HUES48 (cell line): ENCODE measurements around the gene ORAI2.

Experiments used
- H3K27ac ChIP-seq: one replicate; pipeline ENCODE4 v1.7.0; 2013; ENCODE audit warnings: low read depth, low read length, inconsistent platforms
- H3K27me3 ChIP-seq: 2 replicates; pipeline ENCODE4 v1.6.1; 2013; ENCODE audit warnings: mild to moderate bottlenecking, low read length; ENCODE audit not compliant: control insufficient read depth, insufficient read depth
- H3K36me3 ChIP-seq: 2 replicates; pipeline ENCODE4 v1.6.1; 2013; ENCODE audit warnings: low read length; ENCODE audit not compliant: control insufficient read depth, insufficient read depth
- H3K4me1 ChIP-seq: 2 replicates; pipeline ENCODE4 v1.6.1; 2013; ENCODE audit warnings: mild to moderate bottlenecking, low read length; ENCODE audit not compliant: control insufficient read depth, insufficient read depth
- H3K4me3 ChIP-seq: 2 replicates; pipeline ENCODE4 v1.5.1; 2013; ENCODE audit warnings: mild to moderate bottlenecking, low read depth, low read length
- H3K9ac ChIP-seq: 2 replicates; pipeline ENCODE4 v1.6.1; 2013; ENCODE audit warnings: mild to moderate bottlenecking, low read depth, low read length, moderate library complexity
- H3K9me3 ChIP-seq: 2 replicates; pipeline ENCODE4 v1.6.1; 2013; ENCODE audit warnings: low read length; ENCODE audit not compliant: control insufficient read depth, insufficient read depth

The ORAI2 gene

DNA sequence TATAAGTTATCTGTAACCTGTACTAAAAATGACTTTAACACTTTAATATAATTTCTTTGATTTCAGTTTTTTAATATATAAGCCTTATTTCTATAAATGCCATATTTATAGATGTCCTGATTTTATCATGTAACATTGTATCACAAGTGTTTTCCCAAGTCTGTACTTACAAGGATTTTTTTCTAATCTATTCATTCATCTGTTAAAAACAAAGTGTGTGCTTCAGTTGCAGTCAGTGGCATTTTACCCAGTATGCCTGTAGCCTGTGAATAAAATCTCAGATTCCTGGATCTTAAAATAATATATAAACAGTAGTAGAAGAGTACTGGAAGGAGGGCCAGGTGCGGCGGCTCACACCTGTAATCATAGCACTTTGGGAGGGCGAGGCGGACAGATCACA lies 19.8 kb upstream of the ORAI2 start:
- Histone ChIP-seq H3K27ac (no peak overlapping the region), H3K4me1 (no peaks in the 10 kb centered on the region), H3K9me3 (no peaks in the 10 kb centered on the region), H3K36me3 (peaks cover 72% of the 10 kb centered on the region), H3K27me3 (no peaks in the 10 kb centered on the region), H3K4me3 (no peak overlapping the region), H3K9ac (no peak overlapping the region)

DNA sequence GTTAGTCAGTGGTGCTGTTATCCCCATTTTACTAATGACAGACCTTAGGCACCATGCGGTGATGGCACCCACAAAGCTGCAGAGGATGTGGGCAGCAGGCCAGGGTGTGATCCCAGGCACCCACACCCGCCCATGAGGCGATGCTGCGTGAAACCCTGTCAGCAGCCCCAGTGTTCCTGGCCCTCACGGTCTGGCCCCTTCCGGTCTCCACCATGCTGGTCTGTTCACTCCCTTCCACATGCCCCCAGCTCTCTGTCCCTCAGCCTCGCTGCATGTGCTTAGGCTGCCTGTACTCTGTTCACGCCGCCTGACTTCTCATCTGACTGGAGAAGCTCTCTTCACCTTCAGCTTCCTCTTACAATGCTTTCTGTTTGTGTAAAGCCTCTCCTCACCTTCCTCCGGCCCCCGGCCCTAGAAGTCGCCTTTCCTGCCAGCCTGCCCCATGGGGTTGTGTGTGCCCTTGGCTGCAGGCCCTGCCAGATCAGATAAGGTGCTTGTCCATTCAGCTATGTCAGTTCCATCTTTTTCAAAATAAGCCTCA lies 17.6 kb upstream of the ORAI2 start:
- H3K4me3 ChIP-seq = no peak overlapping the region
- H3K9ac ChIP-seq = no peak overlapping the region
- H3K27me3 ChIP-seq = no peaks in the 10 kb centered on the region
- no peak overlapping the region for H3K27ac ChIP-seq
- H3K9me3 ChIP-seq = no peaks in the 10 kb centered on the region
- H3K4me1 ChIP-seq = no peaks in the 10 kb centered on the region
- H3K36me3 ChIP-seq = peaks cover 66% of the 10 kb centered on the region

DNA sequence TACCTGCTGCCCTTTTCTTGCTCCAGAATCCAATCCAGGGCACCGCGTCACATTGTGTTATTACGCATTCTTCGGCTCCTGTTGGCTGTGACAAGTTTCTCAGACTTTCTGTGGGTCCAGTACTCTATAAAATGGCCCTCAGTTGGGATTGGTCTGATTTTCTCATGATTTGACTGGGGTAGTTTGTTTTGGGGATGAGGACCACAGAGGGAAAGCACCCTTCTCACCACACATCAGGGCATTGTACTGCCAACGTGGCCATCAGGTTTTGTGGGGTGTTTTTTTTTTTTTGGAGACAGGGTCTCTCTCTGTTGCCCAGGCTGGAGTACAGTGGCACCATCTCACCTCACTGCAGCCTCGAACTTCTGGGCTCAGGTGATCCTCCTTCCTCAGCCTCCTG lies 17.0 kb upstream of the ORAI2 start:
- H3K27me3 ChIP-seq = no peaks in the 10 kb centered on the region
- H3K36me3 ChIP-seq = peaks cover 66% of the 10 kb centered on the region
- H3K9ac ChIP-seq = no peak overlapping the region
- no peaks in the 10 kb centered on the region for H3K9me3 ChIP-seq
- no peak overlapping the region for H3K4me3 ChIP-seq
- no peak overlapping the region for H3K27ac ChIP-seq
- no peaks in the 10 kb centered on the region for H3K4me1 ChIP-seq

DNA sequence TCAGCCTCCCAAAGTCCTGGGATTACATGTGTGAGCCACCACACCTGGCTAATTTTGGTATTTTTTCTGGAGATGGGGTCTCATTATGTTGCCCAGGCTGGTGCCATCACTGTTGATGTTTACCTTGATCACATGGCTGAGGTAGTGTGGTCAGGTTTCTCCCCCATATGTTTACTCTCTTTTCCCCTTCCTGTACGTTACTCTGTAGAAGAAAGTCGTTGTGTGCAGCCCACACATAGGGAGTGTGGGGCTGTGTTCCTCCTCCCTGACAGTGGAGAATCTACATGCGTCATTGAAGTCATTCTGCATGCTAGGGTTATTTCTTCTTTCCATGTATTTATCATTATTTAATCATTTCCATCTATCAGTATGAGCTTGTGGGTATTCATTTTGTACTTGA lies 16.3 kb upstream of the ORAI2 start:
- peaks cover 67% of the 10 kb centered on the region for H3K36me3 ChIP-seq
- no peak overlapping the region for H3K27ac ChIP-seq
- H3K4me1 ChIP-seq = no peaks in the 10 kb centered on the region
- no peak overlapping the region for H3K4me3 ChIP-seq
- H3K27me3 ChIP-seq = no peaks in the 10 kb centered on the region
- H3K9ac ChIP-seq = no peak overlapping the region
- H3K9me3 ChIP-seq = no peaks in the 10 kb centered on the region

DNA sequence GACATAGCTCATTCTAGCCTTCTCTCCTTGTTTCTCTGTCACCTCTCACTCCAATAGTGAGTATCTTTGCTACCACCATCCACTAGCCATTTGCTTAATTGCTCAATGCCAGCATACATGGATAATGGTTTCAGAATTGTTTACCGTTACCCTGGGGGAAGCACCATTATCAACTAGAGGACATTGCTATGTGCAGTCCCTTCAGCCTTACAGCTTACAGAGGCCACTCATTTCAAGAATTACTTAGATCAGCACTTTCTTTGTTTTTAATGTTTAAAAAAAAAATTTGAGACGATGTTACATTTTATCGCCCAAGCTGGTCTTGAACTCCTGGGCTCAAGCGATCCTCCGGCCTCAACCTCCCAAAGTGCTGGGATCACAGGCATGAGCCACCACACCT lies 14.8 kb upstream of the ORAI2 start:
- peaks cover 59% of the 10 kb centered on the region for H3K36me3 ChIP-seq
- no peak overlapping the region for H3K4me3 ChIP-seq
- H3K27me3 ChIP-seq = no peaks in the 10 kb centered on the region
- no peak overlapping the region for H3K27ac ChIP-seq
- H3K4me1 ChIP-seq = no peaks in the 10 kb centered on the region
- H3K9ac ChIP-seq = no peak overlapping the region
- no peaks in the 10 kb centered on the region for H3K9me3 ChIP-seq

DNA sequence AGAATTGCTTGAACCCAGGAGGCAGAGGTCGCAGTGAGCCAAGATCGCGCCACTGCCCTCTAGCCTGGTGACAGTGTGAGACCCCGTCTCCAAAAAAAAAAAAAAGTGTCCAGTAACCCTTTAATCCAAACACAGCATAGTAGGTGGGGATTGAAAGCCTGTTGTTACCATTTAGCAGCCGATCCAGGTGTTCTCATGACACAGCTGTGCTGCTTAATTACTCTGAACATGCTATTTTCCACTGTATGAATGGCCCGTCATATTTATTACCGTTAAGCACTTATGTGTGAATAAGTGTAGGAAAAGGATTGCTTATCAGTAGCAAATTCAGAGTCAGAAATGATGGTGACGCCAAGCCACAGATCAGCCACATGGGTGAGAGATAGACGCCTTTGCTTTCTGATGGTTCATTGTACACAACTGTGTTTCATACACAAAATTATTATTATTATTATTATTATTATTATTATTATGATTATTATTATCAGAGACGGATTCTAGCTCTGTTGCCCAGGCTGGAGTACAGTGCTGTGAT lies 11.6 kb upstream of the ORAI2 start:
- Histone ChIP-seq H3K9ac (no peak overlapping the region), H3K4me1 (peaks cover 3% of the 10 kb centered on the region; the same call in 1 of the 2 replicates), H3K27ac (no peak overlapping the region), H3K36me3 (peaks cover 52% of the 10 kb centered on the region), H3K4me3 (no peak overlapping the region), H3K9me3 (no peaks in the 10 kb centered on the region), H3K27me3 (no peaks in the 10 kb centered on the region)

DNA sequence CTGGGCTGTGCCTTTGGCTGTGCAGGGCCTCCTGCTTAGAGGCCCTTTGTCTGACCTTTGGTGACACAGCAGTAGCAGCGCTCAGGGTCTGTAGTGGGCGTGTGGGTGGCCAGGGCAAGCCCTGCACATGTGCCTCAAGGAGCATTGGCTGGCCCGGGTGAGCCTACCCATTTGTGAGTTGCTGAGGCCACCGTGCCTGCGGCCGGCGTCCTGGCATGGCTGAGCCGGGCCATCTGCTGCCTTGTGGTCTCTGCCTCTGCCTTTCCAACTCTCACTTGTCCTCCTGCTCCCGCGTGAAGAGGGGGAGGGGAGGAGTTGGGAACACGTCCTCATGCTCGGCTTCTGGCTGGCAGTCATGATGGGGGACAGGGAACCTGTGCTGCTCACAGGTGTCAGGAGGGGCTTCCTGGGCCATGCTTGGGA lies 9.2 kb upstream of the ORAI2 start:
- H3K27ac ChIP-seq = no peak overlapping the region
- H3K9me3 ChIP-seq = no peaks in the 10 kb centered on the region
- H3K4me1 ChIP-seq = peaks cover 3% of the 10 kb centered on the region; the same call in 1 of the 2 replicates
- H3K27me3 ChIP-seq = no peaks in the 10 kb centered on the region
- H3K36me3 ChIP-seq = peaks cover 48% of the 10 kb centered on the region
- no peak overlapping the region; the same call in 1 of the 2 replicates for H3K9ac ChIP-seq
- H3K4me3 ChIP-seq = no peak overlapping the region

DNA sequence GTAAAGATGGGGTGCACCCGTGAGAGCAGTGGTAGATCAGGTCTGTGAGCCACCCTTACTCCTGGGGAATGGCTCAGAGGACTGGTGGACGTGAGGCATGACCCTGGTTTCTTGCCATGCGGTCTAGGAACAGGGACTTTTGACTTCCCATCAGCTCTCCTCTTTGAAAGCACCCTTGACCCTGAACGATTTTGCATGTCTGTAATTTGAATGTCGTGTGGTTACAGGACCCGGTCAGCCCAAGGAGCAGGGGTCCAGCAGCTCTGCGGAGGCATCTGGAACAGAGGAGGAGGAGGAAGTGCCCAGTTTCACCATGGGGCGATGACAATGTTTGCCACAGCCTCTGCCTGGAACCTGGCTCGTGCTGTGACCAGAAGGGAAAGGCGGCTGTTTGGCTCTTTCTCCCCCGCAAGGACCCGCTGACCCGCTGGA lies 8.6 kb upstream of the ORAI2 start:
- no peak overlapping the region for H3K4me3 ChIP-seq
- peaks cover 3% of the 10 kb centered on the region; the same call in 1 of the 2 replicates for H3K4me1 ChIP-seq
- no peak overlapping the region for H3K27ac ChIP-seq
- peaks cover 46% of the 10 kb centered on the region for H3K36me3 ChIP-seq
- no peaks in the 10 kb centered on the region for H3K9me3 ChIP-seq
- H3K27me3 ChIP-seq = no peaks in the 10 kb centered on the region
- no peak overlapping the region for H3K9ac ChIP-seq

DNA sequence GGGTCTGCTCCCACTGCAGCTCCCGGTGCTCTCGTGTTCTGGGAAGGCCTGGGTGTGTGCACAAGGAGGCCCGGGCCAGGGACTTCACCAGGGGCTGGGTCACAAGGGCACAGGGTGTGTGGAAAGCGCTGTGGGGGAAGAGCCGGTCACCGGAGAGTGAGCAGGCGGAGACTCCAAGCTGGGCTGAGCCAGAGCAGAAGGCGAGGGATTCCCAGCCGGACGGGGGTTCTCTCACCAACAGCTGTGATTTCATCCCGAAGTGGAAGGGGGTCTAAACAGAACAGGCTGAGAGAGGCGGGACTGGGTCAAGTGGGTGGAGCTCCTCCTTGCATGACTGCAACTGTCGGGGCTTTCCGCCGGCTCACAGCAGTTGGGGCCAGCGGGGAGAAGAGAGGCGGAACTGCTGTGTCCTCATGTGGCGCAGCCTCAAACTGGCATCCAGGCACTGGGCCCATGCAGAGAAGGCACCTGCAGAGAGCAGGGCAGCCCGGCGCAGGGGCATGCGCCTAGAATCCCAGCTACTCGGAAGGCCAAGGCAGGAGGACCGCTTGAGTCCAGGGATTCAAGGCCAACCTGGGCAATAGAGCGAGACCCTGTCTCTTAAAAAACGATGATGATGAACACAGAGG lies 7.6 kb upstream of the ORAI2 start:
- H3K9me3 ChIP-seq = no peaks in the 10 kb centered on the region
- H3K4me3 ChIP-seq = no peak overlapping the region
- no peak overlapping the region for H3K27ac ChIP-seq
- no peaks in the 10 kb centered on the region for H3K27me3 ChIP-seq
- peaks cover 3% of the 10 kb centered on the region for H3K4me1 ChIP-seq
- peaks cover 41% of the 10 kb centered on the region for H3K36me3 ChIP-seq
- no peak overlapping the region for H3K9ac ChIP-seq

DNA sequence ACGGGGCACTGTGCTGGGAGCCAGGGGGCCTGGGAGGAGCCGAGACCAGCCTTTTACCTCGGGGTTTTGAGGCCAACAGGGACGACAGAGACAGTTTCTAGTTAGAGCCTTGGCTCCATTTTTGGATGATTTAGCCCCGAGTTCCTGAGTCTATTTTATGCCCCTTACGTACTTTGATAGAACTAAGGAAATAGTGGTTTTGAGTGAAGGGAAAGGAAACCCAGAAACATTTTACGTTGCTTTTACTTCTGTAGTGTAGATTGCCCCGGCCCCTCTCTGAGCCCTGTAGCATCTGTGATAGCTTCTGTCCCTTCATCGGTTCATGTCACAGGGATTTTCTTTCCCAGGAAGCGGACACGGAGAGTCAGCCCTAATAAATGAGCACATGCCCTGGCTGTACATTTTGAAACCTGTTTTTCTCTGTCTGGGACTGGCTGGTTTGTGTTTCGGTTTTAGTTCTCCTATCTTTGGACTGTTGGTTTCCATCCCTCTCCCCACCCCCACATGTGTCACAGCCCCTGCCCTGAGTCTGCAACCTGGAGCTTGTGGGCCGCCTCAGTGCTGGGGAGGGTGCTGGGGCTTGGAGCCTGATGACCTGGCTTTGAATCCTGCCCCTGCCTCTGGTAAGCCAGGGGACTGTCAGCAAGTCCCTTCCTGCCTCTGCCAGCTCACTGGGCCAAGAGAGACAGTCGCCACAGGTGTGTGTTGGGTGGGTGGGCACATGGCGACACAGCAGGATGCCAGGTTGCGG lies 6.9 kb upstream of the ORAI2 start:
- no peak overlapping the region for H3K9ac ChIP-seq
- H3K27ac ChIP-seq = no peak overlapping the region
- peaks cover 36% of the 10 kb centered on the region for H3K36me3 ChIP-seq
- no peak overlapping the region for H3K4me3 ChIP-seq
- peaks cover 3% of the 10 kb centered on the region for H3K4me1 ChIP-seq
- H3K9me3 ChIP-seq = no peaks in the 10 kb centered on the region
- no peaks in the 10 kb centered on the region for H3K27me3 ChIP-seq

DNA sequence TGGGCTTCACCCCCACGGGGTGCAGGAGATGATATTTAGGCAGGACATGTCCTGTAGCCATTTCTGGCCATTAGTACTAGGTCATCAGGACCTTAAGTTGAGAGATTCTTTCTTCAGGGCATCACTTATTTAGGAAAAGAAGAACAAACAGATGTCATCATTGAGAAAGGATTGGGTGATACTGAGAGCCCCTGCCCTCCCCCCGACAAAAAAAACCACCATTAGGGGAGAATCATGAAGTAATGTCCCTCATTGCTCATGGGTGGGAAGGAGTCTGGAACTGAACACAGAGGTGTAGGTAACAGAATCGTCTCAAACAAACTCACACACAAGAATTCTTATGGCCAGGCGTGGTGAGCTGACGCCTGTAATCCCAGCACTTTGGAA lies 6.4 kb upstream of the ORAI2 start:
- Histone ChIP-seq H3K27ac (no peak overlapping the region), H3K4me1 (peaks cover 9% of the 10 kb centered on the region), H3K36me3 (peaks cover 31% of the 10 kb centered on the region), H3K9ac (no peak overlapping the region), H3K9me3 (no peaks in the 10 kb centered on the region), H3K27me3 (no peaks in the 10 kb centered on the region), H3K4me3 (no peak overlapping the region)
